ENCODE measurements around the gene TMEM69.

DNA sequence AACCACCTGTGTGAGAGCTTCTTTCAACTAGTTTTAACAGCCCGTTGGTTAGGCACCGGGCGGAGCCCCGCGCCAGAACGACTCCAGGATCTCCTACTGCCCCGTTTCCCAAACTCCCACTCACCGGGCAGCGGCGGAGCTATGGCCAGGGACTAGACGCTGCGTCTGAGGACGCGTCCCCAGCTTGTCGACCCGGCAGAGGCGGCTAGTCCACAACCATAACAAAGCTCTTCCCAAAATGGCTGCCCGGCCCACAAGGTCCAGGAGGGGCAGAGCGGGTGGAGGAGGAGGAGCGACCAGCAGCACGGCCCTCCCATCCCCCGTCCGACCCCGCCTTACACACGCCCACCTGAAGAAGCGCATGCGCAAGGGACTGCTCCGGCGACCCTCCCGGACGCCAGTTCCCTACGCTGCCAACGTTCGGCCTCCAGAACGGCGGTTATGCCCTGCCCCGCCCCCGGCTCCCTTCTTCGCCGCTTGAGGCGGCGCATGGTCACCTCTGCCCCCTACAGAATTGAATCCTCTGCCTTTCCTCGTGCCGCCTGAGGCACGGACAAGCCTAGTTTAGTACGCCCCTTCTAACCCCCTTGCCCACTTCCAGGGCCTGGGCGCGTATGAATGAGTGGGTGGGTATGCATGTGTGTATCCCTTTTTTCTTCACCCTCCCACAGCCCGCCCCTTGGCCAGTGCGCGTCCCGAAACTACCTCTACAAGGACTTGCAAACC lies 1.5 kb upstream of the TMEM69 start, which contains the start of gene GPBP1L1:
- TF ChIP-seq EZH2 (IDR thresholded peaks at IDR 0.05; ENCODE audit: low read depth): no peak
- TF ChIP-seq, protein P1, sequence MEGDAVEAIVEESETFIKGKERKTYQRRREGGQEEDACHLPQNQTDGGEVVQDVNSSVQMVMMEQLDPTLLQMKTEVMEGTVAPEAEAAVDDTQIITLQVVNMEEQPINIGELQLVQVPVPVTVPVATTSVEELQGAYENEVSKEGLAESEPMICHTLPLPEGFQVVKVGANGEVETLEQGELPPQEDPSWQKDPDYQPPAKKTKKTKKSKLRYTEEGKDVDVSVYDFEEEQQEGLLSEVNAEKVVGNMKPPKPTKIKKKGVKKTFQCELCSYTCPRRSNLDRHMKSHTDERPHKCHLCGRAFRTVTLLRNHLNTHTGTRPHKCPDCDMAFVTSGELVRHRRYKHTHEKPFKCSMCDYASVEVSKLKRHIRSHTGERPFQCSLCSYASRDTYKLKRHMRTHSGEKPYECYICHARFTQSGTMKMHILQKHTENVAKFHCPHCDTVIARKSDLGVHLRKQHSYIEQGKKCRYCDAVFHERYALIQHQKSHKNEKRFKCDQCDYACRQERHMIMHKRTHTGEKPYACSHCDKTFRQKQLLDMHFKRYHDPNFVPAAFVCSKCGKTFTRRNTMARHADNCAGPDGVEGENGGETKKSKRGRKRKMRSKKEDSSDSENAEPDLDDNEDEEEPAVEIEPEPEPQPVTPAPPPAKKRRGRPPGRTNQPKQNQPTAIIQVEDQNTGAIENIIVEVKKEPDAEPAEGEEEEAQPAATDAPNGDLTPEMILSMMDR (conservative IDR thresholded peaks at IDR 0.05): no peak
